NCI-H1694 (cell line): Measurements from ENCODE around the gene ITGA11.

Experiments
- DNase-seq: peaks from one replicate; lab custom pipeline; 2025; lab: John Stamatoyannopoulos, UW

ITGA11 gene

DNA sequence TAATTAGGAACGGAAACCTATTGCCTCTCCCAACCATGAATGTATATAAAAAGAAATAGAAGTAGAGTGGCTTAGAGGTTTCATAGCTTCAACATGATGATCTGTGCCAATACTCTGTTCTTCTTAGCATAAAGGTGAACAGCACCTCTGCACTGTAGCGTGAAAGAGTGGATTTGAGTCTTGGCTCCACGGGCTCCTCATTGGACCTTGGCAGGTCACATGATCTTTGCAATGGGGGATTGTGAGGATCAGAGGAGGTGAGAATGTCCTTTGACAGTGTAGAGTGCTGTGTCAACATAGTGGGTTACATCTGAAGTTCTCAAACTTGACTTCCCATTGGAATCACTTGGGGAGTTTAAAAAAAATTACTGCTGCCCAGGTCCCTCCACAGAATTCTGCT is 103.0 kb downstream of the ITGA11 start:
- DNase-seq: no peak

DNA sequence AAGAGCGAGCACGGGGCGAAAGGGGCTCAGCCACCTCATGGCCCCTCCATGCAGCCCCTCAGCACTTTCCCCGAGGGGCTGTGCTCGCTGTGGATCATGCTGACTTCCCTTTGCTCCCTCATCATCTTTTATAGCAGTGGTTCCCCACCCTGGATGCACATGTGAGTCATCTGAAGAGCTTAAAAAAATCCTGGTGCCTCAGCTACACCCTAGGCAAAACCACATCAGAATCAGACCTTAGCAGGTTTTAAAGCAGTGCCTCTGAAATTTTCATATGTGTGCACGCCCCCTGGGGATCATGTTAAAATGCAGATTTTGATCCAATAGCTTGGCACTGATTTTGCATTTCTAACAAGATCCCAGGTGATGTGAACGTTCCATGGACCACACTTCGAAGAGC is 103.5 kb downstream of the ITGA11 start:
- DNase-seq: no peak

DNA sequence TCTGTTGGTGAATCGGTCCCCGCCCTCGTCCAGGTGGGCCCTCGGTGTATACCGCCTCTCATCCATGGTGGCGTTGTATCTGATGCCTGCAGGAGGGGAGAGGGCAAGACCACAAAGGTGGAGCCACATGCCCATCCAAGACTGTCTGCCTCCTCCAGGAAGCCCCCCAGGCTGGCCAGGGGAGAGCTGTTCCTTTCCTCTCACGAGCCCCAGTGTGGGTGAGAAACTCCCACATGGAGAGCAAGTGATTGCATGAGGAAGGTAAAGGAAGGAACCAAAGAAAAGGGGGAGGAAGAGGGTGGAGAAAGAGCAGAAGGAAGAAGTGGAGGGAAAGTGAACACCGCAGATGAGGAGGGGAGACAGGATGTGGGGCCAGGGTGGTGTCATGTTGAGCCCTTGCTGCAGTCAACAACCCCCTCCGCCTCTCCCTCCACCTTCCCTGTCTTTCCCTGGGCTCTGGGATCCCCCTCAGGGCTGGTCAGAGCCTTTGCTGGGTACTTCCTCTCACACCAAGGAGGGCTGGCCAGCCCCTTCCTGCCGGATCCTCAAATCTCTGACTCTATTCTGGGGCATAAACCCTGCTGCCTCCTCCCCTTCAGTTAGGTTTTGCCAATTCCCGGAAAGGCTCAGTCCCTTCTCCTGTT is 105.1 kb downstream of the ITGA11 start:
- DNase-seq: no peak

DNA sequence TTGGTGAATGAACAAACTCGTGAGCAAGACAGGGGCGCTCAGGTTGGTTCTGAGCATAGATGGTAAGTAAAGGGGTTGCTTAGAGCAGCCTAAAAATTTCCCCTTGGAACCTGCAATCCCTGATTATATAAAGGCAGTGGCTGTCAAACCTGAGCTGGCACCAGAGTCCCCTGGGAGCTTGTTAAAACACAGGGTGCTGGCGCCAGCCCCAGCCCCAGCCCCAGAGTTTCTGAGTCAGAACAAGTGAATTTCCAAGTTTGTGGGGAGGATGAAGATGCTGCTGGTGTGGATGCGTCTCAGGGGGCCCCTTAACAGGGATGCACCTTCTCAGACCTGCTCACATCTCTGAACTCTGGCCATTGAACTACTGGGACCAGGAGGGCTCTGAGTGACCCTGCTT is 106.2 kb downstream of the ITGA11 start:
- DNase-seq: no peak

DNA sequence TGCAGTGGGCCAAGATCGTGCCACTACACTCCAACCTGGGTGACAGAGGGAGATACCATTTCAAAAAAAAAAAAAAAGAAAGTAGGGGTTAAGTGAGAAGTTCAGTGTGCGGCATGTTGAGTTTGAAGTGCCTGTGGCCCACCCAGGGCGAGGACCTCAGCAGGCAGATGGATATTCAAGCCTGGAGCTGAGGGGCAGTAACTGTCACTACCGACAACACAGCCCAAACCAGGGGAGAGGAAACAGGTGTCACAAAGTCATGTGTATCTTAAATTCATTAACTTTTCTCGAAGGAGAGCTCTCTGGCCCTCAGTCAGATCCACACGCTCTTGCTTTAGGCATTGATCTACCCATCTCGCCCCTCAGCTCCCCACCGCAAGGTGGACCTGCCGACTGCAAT is 109.2 kb downstream of the ITGA11 start:
- DNase-seq: no peak

DNA sequence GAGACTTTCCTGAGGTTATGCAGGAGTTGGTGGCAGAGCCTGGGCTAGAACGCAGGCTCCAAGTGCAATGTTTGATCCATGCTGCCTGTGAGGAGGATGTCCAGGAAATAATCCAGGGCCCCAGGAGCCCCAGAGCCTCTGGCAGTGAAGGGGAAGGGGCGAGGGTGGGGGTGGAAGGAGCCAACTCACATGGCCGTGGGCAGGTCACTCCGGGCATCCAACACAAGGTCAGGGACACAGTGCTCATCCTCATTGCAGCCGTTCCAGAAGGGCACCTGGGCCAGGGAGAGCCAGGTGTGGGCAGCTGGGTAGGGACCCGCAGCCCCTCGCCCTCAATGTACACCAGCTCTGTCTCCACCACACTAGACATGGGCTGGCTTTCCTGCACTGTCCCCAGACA is 110.7 kb downstream of the ITGA11 start:
- DNase-seq: no peak

DNA sequence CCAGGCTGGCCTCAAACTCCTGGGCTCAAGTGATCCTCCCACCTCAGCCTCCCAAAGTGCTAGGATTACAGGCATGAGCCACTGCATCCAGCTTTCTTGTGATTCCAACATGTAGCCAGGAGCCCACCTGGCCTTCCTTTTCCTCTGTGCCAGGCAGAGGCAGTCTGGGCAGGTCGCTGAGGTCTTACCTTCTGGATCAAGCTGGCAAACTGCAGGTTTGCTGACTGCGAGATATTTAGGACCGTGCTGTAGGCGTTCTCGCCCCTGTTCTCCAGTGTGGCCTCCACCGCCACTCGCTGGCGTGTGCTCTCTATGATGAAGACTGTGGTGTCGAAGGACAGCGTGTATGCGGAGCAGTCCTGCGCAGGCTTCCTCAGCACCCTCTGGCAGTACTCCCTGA is 112.0 kb downstream of the ITGA11 start:
- DNase-seq: no peak

DNA sequence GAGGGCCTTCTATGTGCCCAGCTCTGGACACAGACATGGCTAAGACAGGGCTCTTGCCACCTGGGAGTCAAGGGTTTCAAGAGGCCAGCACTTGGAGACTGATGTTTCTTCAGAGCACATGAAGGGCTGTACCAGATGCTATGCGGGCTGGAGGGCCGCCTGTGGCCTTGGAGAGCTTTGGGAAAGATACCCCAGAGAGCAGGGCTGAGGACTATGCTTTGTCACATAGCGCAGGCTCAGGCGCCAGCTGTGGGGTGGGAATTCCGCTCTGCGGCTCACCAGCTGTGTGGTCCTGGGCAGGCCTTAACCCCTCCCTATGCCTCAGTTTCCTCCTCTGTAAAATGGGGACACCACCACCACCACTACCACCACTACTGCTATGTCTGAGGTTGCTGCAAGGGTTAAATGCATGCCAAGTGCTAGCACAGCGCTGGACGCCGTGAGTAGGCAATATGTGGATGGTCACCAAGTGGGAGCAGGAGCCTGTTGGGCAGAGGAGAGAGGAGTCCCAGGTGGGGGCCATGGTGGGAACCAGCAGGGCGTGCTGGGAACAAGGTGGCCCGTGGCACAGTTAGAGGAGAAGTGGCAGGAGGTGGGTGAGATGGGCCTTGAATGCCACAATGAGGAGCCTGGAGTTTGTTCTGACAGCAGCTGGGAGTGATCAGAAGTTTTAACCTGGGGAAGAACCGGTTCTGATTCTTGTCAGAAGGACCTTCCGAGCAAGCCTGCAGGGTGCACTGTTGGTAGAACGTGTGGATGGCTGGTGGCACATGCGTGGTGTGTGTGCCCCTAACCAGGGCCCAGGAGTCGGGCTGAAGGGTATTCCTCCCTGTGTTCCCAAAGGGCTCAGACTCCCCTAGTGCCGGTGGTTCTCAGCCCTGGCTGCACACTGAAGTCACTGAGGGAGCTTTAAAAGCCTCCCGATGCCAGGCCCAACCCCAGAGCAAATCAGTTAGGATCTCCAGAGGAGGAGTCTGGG is 112.7 kb downstream of the ITGA11 start:
- DNase-seq: no peak

DNA sequence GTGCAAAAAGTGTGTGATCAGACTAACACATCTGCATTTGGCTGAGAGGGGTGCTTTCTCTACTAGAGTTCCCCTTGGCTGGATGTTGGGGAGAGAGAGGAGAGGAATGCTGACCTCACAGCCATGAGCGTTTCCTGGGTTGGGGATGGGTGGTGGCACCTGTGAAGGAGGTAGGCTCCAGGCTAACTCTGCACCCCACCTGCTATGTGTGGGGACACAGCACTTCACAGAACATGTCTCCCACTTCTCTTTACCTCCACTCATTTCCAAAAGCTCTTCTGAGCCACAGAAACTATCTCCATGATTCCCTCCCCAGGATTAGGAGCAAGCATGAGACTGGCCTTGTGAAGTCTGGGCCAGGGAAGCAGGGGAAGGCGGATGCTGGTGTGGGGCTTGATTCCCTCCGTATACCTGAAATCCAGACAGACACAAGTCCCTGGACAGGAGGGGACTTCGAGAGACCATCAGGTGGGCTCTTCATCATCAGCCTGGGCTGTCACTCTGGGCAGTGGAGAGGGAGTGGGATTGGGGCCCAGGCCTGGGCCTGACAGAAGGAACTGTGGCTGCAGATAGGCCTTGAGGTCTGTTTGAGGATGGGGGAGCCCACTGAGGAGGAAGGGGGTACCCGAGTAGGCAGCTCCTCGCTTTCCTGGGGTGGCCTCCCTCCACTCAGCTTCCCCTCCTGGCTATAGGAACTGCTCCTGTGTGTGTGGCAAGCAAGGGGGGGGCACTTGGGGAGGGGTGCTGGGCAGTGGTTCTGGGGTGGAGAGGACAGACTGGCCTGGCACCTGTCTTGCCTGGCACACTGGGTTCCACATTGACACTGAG is 113.7 kb downstream of the ITGA11 start:
- DNase-seq: no peak

DNA sequence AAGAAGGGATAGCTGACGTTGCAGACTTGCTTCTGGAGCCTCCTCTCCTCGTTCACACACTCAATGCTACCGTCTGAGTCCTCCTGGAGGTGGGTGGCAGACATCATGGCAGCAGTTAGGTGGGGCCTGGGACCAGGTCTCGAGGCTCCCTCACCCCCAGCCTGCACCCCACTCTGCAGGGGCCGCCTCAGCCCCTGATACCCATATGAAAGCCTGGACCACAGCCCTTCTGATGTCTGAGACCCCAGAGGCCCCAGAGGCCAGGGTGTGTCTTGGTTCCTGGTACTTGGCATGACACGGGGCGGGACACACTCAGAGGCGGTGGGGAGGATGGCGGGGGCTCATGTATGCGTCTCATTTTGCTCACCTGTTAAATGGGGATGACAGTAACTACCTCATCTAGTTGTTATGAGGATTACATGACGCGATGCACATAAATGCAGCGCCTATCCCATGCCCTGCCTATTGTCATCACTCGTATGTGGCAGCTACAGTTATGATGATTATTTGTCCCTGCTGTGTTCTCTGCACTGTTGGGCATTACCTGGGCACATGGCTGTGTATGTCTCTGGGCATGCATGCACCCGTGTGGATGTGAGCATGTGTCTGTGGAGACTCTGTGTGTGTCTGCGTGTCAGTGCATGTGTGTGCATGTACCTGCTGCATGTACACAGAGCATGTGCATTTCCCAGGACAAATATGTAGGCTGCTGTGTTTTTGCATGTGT is 114.5 kb downstream of the ITGA11 start:
- no peak for DNase-seq

DNA sequence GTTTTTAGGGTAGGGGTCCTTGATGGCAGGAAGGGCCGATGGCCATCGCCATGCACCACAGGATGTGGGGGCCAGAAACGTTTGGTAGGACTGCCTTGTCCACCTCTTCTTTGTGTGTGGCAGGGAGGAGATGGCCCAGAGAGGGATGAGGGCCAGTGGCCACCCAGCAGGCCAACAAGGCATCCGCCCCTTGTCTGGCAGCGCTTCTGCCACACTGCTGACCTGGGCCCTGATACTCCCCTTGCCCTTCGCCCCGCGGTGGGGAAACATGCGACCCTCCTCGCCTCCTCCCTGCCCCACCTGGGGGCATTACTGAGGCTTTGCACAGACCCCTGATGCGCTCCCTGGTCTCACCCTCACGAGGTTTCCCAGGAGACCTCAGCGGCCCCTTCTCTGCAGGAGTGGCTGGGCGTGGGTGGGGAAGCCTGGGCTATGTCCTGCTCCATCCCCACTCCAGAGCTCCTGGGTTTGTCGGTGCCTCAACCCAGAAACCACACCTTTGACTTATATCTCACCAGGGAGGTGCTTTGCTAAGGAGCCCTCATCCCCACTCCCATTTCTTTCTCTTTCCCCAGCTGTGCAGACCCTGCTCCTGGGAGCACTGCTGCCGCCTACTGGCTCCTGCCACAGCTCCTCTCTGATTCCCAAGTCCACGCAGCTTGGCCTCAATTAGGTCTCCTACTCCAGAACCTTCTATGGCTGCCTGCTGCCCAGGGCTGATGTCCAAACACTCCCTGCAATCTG is 115.7 kb downstream of the ITGA11 start:
- DNase-seq: no peak

DNA sequence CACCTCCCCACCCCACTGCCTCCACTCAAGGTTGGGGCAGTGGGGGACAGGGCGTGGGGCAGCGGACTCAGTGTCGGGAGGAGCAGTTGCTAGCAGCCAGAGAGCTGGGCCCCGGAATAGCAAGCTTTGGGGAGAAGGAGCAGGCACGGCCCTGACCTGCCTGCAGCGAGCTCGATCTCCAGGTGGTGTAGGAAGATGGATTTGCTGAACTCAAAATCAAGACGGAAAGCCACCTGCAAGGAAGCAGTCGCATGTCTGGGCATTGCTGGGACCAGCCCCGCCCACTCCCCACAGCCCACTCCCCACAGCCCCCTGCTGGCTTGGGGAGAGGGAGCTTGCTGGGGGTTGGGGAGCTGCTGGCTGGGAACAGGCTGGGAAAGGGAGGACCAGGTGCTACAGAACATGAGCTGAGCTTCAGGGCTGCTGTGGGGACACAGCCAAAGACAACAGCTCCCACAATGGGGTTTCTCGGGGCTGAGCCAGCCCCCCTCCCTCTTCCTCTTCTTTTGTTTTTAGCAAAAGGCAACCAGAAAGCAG is 116.4 kb downstream of the ITGA11 start:
- DNase-seq: no peak

DNA sequence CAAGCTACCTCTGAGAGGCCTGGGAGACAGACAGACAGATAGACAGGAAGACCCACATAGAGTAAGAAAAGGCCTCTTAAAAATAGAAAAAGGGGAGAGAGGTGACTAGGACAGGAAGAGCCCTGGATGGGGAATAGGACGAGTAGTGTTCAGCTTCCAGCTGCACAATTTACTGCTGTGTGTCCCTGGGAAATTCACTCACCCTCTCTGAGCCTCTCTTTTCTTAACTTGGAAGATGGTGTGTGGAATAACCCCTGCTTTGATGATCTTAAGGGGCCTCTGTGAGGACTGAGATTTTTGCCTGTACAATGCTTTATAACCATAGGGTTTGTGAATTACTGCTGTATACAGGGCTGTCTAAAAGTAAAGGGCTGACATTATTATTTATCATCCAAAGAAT is 116.9 kb downstream of the ITGA11 start:
- DNase-seq: no peak

DNA sequence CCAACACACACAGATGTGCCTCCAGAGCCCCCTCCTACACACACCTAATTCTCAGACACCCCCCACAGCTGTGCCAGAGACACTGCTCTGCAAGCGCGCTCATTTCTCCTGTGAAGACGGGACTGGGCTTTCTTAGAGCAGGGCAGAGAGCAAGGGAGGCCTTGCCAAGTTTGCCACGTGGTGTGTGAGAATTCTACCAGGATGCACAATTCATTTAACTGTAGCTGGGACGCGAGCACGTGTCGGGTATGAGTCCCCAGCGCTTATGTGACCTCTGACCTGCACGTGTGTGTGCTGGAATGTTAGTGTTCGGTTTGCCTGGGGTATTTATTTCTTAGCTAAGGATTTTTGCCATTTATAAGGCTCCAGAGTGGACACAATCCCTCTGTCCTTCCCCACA is 117.4 kb downstream of the ITGA11 start:
- DNase-seq: no peak

DNA sequence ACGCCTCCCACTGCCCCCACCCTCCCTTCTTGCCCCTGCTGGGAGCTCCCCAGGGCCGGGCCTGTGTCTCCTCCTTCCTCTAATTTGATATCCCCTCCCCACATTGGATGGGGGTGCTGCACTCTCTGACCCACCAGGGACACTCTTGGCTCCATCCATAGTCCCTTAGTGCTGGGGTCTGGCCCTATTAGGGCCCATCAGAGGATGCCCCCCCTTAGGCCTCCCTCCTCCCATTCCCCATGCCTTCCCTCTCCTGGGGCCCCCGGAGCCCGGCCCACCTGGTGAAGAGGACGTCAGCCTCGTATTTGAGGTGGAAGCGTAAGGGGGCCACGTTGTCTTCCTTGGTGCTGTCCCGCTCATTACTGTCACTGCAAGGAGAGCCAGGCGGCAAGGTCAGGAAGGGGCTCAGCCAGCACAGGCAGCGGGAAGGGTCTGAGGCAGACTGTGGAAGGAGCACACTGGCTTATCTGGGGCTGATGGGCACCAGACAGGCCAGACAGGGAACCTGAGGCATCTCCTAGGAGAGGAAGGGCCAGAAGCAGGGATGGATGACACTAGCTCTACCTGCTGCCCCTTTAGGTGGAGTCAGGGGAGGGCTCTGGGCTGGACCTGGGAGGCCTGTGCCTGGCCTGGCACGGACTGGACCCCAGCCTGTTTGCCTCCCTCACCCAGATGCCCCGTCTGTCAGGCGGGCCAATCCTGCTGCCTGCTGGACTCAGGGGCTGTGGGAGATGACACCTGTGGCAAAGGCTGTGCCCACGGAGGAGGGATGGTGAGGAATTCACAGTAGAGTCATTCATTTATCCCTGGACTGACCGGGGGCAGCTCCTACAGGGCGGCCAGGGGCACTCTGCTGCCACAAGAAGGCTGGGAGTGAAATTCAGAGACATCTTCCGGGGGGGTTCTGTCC is 118.2 kb downstream of the ITGA11 start:
- no peak for DNase-seq

DNA sequence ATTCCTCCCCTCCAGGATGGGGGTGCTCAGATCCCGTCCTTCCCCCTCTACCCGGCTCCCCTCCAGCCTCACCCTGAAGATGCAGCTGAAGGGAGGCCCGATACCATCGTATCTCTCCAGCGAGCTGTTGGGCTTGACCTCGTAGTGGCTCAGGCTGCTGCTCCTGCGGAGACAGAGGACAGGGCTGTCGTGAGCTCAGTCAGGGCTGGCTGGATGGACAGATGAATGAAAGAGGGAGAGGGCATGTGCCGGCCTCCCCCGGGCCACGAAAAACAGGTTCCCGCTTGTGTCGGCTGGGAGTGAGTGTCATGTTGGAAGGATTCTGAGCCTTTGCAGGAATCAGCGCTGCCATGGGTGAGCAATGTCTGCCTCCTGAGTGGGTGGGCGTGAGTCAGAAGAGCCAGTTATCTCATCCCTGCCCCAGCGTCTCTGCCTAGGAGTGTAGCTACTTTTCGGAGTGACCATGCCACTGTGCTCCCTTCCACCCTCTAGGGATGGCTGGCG is 119.2 kb downstream of the ITGA11 start:
- no peak for DNase-seq

DNA sequence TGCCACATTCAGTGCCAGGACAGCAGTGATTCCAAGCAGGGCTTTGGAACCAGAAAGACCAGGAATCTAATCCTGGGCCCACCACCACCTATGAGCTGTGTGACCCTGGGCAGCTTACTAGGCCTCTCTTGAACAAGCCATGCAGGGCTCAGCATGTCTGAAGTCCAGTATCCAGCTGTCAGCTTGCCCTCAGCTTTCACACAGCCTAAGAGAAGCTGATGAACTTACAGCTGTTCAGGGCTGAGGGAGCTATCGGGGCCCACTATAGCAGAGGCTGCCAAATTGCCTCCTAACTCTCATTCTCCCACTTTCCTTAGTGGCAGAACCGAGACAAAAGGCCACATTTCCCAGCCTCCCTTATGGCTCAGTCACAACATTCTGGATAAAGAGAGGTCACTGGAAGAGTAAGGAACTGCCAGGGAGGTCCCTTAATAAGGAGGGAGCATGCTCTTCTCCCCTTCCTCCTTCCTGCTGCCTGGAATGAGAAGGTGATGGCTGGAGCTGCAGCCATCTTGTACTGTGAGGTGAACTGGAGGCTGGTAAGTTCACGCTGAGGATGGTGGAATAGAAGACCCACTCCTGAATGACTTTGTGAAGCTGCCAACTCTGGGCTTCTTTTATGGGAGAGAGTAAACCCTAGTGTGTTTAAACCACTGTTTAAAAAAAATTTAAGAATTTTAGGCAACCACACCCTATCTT is 120.0 kb downstream of the ITGA11 start:
- DNase-seq: no peak

DNA sequence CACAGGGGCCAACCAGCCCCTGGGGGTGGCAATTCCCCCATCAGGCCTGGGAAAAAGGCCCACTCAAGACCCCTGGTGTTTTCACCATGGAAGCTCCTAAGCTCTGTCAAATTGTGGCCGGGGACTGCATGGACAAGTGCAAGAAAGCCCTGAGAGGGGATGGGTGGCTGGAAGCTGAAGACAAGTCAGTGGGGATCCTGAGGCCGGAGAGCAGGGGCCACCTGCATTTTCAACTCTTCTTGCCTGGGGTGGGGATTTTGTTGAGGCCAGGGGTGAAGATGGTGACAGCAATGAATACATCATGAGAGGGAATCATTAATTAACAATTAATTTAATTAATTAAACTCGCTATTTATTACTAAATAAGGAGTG is 120.5 kb downstream of the ITGA11 start:
- DNase-seq: no peak
